GM12873 (cell line): ENCODE measurements around the gene PABPN1.

Experiments used
- TF ChIP-seq, protein P1 (sequence below): IDR thresholded peaks from 2 replicates; pipeline ENCODE4 v1.5.1; 2012; ENCODE audit warnings: low read depth, mild to moderate bottlenecking, moderate library complexity, low read length, control low read depth; ENCODE audit not compliant: insufficient read depth; ENCODE audit errors: missing control alignments

PABPN1 gene

DNA sequence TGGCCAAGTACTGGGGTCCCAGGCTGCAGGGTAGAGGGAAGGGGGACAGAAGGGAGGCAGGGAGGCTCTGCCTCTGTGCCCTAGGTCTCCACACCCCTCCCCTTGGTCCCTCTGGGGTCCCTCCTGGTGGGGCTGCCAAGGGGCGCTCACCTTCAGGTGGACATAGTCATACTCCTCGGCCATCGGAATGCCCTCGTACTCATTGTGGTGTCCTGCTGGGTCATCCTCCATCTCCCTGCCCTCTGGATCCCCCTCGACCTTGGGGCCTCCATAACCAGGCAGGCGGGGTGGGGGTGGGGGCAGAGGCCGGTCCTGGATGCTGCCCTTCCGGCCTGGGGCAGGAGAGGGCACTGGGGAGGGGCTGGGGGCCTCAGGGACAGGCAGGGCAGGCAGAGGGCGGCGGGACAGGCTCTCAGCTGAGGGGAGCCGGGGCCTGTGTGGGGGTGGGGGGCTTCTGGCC lies 37.9 kb downstream of the PABPN1 start:
- TF ChIP-seq, protein P1, sequence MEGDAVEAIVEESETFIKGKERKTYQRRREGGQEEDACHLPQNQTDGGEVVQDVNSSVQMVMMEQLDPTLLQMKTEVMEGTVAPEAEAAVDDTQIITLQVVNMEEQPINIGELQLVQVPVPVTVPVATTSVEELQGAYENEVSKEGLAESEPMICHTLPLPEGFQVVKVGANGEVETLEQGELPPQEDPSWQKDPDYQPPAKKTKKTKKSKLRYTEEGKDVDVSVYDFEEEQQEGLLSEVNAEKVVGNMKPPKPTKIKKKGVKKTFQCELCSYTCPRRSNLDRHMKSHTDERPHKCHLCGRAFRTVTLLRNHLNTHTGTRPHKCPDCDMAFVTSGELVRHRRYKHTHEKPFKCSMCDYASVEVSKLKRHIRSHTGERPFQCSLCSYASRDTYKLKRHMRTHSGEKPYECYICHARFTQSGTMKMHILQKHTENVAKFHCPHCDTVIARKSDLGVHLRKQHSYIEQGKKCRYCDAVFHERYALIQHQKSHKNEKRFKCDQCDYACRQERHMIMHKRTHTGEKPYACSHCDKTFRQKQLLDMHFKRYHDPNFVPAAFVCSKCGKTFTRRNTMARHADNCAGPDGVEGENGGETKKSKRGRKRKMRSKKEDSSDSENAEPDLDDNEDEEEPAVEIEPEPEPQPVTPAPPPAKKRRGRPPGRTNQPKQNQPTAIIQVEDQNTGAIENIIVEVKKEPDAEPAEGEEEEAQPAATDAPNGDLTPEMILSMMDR: no peak

DNA sequence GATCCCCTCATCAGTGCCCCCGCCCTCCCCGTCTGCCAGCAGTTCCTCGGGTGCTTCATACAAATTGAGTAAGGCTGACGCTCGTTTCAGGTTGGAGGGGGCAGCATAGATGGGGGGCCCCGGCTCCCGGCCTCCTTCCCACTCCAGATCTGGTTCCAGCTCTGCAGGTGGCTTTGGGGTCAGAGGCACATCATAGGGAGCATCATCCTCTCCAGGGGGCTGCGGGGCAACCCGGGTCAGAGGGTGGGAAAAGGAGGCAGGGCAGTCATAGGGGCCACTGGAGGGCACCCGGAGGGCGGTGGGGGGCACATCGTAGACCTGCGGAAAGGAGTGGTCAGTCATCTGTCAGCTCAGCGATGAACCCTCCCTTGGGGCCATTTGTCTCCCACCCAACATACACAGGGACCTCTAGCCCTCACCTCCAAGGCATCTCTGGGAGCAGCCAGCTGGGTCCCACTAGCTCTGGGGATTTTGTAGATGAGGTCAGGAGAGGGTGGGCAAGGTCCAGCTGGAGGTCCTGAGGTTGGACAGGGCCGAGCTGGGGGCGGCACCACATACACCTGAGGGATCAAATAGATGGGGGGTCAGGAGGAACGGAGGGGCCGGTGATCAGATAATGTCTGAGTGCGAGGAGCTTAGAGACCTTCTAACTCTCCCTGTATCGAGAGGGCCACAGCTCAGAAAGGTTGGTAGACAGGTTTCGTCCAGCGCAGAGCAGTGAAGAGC lies 38.6 kb downstream of the PABPN1 start:
- TF ChIP-seq, protein P1: no peak

DNA sequence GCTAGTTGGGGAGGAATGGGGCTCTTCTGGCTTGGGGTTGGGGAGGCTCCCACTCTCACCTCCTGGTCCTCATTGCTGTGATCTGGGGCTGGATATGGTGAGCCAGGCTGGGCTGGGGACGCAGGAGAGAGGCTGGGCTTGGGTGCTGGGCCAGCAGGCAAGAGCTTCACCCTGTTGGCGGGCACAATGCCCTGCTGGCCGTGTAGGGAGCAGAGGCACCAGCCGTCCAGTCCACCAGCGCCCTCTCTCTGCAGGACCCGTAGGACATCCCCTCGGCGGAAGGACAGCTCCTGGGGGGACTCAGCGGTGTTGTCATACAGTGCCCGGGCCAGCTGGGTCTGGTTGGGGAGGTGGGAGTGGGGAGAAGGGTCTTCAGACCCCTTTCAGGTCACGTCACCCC lies 39.2 kb downstream of the PABPN1 start:
- TF ChIP-seq, protein P1: no peak

DNA sequence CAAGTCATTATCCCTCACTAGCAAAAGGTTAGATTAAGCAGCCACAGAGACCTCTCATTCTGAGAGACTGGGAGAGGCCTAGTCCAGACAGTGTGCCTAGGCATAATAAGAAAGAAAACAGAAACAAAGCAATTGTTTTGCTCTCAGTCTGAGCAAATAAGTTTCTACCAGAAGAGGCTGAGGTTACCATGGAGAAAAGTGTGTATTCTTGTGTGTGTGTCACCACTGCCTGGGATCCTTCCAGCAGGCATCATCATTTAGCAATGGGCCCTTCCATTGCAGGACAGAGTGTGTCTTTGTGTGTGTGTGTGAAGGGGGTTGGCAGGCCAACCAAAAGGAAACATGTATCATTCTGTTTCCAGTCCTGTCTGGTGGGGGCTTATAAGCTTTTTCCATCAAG lies 40.1 kb downstream of the PABPN1 start:
- TF ChIP-seq, protein P1: no peak

DNA sequence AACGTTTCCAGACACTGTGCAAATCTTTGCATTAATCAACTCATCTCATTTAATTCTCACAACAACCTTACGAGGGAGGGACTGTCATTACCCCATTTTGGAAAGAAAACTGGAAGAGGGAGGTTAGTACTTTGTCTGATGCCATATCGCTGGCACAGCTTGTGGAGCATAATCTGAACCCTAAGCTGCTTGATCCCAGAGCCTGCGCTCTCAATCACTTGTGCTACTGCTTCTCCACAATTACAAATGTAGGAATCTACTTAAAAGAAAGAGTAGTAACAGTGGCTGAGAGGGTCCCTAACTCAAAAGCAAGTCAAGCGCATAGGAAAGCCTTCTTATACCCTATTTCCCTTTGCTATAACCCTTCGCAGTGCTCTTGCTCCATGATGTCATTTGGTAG lies 40.5 kb downstream of the PABPN1 start:
- TF ChIP-seq, protein P1: no peak

DNA sequence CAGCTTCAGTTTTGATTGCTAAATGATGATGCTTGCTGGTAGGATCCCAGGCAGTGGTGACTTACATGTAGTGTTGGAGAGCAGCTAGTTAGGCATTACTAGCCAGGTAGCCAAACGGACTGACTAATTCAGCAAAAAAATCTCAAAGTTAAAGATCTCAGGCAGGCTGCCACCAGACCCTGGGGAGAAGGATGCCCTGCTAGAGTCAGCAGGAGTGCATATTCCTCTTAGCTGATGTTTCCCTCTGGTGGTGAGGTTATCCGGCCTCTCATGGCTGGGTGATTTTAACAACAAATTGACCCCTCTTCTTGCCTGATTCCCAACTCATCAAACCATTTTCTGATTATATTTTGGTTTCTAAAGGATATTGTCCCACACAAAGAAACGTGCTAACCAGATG lies 40.9 kb downstream of the PABPN1 start:
- TF ChIP-seq, protein P1: no peak

DNA sequence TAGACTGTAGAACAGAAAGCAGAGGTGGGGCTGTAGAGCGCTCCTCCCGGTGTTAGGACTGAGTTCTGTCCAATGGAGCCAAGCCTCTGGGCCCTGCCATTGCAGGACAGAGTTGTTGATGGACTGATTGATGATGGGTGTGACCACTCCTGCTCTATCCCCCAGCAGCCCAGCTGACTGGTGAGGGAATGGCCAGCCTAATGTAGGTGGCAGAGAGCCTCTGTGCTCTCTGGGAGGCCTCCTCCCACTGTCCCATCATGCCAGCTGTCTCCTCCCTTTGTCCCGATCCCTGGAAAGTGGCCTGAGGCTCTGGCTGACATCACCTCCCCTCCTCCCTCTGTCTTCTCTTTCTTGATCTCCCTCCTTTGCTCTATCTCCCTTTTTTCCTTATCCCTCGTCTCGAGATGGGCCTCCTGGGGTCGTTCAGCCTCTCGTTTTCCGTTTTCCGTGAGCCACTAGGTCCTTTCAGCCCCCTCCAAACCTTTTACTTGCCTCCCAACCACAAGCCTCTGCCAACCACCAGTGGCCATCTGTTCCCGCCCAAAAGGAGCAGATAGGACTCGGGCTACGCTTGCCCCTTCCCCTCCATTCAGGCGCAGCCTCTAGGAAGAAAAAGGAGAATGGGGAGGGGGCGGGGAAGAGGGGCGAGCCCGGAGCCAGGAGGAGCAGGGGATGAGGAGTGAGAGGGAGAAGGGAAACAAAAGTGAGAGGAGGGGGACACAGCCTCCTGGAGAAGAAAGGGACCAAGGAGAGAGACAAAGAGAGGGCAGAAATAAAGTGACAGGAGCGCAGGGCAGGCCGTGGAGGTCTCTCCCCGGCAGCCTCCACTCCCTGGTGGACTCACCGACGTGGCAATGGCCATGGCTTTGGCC lies 43.1 kb downstream of the PABPN1 start:
- TF ChIP-seq, protein P1: no peak
